Measurements from ENCODE around the gene FAM174C. TPM values are rescaled to one million over a fixed set of nuclear protein-coding genes. Genes with fewer than 3 reads are reported as not detected.
"Not testable (repeated sequence)": the region's sequence is repeated elsewhere in the genome, so short reads cannot be mapped to it uniquely, and the experiment has no call there.

The FAM174C gene
- polyA plus RNA-seq, 4 donors = 18.7 to 30.6 (median 19.8) TPM

DNA sequence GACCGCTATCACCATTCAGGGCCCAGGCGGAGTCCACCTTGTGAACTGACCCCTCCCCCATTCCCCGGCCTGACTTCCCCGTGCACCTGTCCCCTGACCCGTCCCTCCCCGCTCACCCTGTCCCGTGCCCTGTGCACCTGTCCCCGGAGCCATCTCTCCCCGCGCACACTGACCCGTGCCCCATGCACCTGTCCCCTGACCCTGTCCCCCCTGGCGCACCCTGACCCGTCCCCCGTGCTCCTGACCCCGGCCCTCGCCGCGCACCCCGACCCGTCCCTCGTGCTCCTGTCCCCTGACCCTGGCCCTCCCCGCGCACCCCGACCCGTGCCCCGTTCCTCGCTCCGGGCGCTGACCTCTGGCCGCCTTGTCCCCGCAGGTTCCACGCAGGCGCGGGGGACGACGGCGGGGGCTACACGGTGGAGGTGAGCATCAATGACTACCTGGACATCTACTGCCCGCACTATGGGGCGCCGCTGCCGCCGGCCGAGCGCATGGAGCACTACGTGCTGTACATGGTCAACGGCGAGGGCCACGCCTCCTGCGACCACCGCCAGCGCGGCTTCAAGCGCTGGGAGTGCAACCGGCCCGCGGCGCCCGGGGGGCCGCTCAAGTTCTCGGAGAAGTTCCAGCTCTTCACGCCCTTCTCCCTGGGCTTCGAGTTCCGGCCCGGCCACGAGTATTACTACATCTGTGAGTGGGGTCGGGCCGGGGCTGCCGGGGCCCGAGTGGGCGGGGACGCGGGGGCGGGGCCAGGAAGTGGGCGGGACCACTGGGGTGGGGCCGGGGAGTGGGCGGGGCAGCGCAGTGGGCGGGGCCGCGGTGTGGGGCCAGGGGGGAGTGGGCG, 20.1 kb downstream of the FAM174C start:
- DNase-seq (ENCODE audit: low read depth in 4 of 4, low spot score in 3 of 4) = no peak

DNA sequence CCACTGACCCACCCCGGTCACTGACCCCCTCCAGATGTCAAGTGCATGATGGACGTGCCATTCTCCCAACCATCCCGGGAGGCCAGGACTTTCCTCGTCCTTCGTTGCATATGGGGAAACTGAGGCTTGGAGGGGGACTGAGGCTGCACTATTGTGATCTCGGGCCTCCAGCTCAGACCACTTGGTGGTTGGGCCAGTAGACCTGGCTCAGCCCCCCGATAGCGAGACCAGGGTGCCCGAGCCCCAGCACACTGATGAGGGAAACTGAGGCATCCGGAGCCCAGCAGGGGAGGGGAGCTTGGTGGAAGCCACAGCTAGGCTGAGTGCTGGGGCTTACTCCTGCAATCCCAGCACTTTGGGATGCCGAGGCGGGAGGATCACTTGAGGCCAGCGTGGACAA, 20.7 kb downstream of the FAM174C start:
- DNase-seq (ENCODE audit: low read depth in 4 of 4, low spot score in 3 of 4) = no peak

DNA sequence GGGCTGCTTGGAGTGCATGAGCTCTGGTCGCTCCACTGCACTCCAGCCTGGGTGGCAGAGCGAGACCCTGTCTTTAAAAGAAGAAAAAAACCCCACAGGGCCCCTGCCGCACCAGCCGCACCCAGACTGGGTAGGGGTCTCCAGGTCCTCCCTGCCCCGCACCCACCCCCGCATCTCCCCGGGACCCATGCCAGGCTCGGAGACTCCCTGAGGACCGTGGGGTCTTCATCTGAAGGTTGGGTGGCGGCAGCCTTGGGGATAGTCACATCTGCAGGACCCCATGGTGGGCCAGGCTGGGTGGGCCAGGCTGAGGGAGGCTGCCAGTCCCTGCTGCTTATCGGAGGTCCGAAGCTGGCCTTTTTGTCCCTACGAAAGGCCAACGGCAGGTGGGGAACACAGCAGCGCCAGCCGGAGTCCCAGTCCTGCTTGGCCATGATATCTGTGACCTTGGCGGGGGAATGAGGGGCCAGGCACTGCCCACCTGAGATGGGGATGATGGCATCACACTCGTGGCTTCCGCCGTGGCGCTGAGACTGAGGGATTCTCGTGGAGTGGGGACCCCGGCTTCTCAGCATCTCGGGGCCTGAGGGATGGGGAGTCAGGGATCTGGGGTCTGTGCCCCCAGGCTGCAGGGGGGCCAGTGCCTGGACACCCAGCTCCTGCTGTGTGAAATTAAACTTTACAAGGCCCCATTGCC, 21.4 kb downstream of the FAM174C start:
- no peak for DNase-seq (ENCODE audit: low read depth in 4 of 4, low spot score in 3 of 4)

DNA sequence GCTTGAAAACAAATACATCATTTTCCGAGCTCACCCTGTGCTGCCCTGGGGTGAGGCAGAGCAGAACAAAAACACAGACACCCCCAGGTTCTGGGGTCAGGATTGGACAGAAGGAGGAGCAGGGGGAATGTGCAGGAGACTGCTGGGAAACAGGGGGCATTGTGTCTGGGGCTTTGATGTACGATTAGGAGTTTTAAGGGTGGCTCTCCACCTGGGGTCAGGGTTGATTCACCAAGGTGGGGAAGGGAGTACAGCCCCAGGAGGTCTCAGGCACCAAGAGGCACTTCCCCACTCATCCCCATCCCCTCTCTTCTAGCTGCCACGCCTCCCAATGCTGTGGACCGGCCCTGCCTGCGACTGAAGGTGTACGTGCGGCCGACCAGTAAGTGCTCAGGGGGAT, 22.9 kb downstream of the FAM174C start:
- DNase-seq (ENCODE audit: low read depth in 4 of 4, low spot score in 3 of 4) = no peak

DNA sequence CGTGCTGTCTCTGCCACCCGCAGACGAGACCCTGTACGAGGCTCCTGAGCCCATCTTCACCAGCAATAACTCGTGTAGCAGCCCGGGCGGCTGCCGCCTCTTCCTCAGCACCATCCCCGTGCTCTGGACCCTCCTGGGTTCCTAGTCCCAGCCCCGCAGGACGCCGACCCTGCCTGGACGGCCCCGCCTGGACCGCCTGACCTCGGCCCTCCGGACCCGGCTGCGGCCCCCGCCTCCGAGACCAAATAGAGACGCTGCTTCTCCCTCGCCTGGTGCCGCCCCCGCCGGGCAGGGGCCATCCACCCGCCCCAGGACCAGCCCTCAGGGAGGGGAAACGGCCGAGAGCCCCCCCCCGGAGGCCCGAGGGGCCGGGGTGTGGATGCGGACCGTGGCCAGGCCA, 24.5 kb downstream of the FAM174C start:
- DNase-seq (ENCODE audit: low read depth in 4 of 4, low spot score in 3 of 4) = no peak

DNA sequence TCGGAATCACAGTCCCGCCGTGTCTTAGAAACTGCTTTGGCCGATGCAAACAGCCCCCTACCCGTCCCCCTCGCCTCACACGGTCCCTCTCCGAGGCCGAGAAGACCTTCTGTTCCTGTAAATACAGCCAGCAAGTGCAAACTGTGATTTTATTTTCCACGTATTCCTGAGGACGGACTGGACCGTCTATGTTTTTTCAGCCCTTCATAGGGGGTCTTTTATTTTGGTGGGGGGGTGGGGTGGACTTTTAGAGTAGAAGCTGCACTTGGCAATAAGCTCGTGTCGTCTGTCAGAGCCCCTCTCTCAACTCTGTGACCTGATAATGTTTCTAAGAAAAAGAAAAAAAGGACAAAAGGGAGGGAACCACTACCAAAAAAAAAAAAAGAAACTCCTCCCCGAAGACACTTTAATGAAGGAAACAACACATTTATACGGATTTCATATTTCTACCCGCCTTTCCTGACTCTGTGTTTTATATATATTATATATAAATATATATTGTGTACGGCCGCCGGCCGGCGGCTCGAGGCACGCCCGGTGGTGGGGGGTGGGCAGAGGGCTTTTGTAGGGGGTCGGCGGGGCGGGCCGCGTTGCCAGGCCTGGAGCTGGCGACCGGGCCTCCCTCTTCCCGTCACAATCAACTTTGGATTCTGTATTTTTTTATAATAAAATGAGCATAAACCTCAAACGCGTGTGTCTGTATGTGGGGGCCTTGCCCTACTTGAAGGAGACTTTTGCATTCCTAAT, 25.6 kb downstream of the FAM174C start:
- DNase-seq (ENCODE audit: low read depth in 4 of 4, low spot score in 3 of 4) = no peak

DNA sequence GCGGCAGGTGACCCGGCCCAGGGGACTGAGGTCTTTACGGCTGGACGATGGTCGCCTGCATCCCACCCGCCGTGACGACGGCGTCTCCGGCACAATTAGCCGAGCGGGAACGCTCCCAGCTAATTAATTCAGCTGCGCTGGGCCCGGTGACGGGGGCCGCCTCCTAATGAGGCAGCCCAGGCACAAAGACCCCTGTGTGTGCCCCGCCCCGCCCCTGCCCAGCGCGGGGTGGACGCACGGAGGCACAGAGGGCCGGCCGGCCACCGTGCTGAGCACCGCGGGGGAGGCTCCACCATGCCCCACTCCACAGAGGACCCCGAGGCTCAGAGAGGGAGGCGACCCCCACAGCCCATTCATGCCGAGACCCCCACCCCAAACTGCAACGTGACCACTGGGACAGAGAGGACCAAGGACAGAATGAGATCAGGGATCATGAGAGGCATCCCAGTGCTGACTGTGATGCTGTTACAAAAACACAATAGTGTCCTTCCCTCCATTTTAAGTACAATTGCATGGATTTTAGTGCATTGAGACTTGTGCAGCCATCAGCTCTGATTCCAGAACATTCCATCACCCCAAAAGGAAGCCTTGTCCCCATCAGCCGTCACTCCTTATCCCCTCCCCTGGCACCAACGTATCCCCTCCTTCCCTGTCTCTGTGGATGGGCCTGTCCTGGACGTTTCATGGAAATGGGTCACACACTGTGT, 27.4 kb downstream of the FAM174C start:
- no peak for DNase-seq (ENCODE audit: low read depth in 4 of 4, low spot score in 3 of 4)

DNA sequence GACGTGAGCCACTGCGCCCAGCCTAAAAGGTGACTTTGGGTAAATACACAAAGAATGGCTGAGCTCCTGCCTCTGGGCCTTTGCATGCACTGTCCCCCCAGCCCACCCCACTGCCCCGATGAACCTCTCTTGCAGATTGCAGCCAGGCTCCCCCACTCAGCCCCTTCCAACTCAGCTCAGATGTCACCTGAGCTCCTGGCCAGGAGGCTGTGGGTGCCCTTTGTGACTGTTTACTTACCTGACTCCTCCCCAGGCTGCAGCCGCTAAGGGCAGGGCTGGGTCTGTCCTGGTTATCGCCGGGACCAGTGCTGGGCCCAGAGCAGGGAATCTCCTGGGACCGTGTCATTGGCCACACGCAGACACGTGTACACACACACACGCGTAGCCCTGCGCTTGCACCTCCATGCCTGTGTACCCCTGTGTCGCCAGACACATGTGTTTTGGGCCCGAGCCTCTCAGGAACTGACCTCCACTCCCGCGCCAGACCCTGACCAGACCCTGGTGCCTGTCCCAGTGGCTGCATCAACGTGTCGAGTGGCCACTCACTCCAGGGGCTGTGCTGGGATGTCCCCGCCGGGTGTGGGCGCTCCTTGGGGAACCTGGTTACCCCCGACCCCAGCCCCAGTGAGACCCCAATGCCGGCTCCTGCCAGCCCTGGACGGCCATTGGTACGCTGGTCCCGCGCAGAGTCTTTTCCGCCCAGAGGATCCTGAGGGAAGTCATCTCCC, 29.0 kb downstream of the FAM174C start:
- DNase-seq (ENCODE audit: low read depth in 4 of 4, low spot score in 3 of 4) = no peak

DNA sequence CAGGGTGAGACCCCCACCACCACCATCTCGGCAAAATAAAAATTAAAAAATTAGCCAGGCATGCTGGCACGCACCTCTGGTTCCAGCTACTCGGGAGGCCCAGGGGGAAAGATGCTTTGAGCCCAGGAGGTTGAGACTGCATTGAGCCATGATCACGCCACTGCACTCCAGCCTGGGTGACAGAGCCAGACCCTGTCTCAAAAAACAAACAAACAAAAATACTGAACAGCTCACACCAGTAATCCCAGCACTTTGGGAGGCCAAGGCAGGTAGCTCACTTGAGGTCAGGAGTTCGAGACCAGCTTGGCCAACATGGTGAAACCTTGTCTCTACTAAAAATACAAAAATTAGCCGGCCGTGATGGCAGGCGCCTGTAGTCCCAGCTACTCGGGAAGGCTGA, 30.0 kb downstream of the FAM174C start:
- DNase-seq (ENCODE audit: low read depth in 4 of 4, low spot score in 3 of 4) = not testable (repeated sequence)

DNA sequence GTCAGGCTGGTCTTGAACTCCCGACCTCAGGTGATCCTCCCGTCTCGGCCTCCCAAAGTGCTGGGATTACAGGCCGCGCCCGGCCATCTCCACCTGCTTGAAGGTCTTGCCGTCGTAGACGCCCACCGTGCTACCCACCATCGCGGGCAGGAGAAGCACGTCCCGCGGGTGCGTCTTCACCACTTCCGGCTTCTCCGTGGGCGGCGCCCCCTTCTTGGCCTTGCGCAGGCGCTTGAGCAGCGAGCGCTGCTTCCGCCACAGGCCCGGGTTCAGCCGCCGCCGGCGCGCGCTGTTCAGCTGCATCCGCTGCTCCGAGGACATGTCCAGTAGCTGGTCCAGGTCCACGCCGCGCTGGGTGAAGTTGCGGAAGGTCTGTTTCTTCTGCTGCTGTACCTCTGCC, 32.0 kb downstream of the FAM174C start:
- DNase-seq (ENCODE audit: low read depth in 4 of 4, low spot score in 3 of 4) = no peak

DNA sequence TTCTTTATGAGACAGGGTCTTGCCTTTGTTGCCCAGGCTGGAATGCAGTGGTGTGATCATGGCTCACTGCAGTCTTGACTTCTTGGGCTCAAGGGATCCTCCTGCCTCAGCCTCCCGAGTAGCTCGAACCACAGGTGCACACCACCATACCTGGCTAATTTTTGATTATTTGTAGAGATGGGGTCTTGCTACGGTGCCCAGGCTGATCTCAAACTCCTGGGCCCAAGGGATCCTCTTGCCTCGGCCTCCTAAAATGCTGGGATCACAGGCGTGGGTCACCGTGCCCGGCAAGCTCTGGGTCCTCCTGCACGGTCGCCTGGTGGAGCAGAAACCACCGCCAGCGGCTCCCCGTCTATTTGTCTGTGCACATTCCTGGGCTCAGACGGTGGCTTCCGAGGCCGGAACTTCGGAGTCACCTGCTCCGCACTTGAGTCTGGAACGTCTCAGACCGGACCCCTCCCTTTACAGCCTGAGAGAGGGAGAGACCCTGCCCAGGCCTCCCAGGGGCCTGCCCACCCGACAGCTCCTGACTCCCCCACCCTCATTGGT, 32.5 kb downstream of the FAM174C start:
- no peak for DNase-seq (ENCODE audit: low read depth in 4 of 4, low spot score in 3 of 4)

DNA sequence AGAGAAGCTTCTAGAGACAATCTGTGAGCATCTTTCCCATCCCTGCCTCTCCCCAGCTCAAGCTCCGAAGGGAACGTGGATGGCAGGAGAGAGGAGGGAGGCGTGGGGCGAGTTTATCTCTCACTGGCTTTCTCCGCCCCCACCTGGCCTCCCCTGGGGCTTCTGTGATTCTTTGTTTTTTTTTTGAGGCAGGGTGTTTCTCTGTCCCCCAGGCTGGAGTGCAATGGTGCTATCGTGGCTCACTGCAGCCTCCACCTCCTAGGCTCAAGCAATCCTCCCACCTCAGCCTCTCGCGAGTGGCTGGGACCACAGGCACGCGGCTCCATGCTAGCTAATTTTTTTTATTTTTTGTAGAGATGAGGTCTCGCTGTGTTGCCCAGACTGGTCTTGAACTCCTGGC, 33.4 kb downstream of the FAM174C start:
- no peak for DNase-seq (ENCODE audit: low read depth in 4 of 4, low spot score in 3 of 4)

DNA sequence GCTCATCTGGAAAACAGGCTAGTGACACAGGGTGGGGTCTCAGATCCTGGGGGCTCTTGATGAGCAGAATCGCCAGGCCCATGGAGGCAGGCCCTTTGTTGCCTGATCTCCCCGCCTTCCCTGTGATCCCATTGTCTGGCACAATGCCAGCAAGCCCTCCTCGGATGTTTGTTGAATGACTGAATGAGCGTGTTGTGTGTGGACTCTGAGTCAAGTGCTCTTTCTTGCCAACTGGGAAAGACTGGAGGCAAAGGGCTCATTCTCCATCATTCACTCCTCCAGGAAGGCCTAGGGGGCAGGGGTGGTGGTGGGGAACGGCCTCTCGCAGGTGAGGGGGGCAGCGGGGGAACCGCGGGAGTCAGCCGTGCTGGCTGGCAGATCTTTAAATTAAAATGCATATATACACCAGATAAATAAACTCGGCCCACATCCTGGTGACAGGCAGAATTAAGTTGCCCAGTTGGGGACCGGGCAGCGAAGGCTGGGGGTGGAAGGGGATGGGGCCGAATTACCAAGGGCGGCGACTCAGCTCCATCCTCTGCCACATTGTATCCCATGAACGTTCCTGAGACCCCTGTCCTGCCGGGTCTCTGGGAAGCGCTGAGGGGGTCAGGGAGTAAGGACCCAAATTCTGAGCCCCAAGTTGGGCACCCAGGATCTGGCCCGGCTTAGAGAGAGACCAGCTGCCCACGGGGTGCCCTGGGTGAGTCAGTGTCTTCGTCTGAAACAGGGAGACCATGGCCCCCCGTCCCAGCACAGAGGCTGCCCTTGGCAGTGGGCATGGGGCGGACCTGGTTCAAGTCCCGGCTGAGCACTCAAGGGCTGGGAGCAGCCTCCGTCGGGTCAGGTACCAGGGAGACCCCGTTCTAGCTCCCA, 34.9 kb downstream of the FAM174C start:
- no peak for DNase-seq (ENCODE audit: low read depth in 4 of 4, low spot score in 3 of 4)

DNA sequence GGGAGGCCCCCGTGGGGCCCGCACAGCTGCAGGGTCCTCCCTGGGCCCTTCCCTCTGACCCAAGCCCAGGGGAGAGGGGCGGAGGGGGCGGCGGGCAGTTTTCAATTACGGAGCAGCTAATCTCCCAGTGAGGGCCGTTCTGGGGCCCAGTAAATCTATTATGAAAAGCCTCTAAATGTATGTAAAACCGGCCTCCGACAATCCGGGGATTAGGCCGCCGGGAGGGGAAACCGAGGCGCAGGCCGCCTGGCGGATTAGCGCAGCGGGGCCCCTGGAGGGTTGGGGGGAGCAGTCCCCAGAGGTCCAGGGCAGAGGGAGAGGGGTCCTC, 35.5 kb downstream of the FAM174C start:
- no peak for DNase-seq (ENCODE audit: low read depth in 4 of 4, low spot score in 3 of 4)

DNA sequence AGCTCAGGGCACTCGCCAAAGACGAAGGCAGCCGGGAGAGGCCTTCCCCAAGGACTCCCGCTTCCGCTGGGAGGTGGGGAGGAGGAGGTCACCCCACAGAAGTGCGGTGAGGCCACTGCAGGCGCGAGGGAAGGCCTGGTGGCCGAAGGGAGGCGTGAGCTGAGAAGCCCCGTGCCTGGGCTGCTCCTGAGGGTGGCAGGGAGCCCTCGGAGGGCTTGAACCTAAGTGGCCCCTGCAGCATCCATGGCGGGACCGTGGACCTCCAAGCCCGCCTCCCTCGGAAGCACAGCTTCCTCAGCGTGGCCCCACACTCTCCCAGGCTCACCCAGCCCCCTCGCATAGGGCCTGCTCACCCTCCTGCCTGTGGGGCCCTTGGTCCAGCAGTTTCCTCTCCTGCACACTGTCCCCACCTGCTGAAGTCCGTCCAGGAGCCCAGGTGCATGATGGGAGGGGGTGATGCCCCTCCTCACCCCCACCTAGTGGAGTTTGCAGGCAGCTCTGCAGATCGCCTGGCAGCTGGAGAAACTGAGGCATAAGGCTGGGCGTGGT, 36.3 kb downstream of the FAM174C start:
- no peak for DNase-seq (ENCODE audit: low read depth in 4 of 4, low spot score in 3 of 4)

DNA sequence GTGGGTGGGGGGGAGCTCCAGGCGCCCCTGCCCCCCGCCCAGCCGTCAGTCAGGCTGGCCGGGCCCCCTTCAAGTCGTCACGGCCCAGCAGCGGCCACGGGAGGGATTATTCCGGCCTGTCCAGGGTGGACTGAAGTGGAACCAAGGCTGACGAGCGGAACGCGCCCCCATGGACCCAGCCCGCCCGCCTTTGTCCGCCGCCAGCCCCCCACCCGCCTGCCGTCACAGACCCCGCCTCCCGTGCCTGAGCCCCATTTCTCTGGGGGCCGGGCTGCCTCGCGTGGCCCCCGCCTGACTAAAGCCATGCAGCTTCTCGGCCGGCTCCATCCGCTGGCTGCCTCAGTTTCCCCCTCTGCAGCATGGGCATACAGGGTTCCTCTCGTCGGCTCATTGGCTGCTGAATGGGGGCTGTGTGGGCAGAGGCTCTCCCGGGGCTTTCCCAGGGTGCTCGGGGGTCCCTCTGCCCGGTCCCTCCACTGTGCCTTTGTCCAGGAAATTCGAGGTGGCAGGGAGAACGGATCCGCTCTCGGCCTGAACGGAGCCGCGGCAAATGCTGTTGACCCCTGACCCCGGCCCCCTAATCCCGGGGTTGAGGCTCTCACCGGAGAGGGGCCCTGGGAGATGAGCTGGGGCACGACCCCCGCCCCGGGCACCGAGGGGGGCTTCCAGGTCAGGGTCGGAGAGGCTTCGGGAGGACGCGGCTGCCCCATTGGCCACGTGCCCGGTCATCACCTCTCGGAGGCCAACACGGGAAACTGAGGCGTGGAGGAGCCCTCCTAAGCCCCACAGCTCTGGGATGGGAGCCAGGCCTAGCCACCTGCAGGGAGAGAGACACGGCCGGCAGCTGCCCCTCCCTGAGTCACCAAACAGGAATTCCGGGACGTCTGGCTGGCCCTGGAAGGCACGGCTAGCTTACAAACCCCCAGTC, 37.7 kb downstream of the FAM174C start:
- DNase-seq (ENCODE audit: low read depth in 4 of 4, low spot score in 3 of 4) = no peak

DNA sequence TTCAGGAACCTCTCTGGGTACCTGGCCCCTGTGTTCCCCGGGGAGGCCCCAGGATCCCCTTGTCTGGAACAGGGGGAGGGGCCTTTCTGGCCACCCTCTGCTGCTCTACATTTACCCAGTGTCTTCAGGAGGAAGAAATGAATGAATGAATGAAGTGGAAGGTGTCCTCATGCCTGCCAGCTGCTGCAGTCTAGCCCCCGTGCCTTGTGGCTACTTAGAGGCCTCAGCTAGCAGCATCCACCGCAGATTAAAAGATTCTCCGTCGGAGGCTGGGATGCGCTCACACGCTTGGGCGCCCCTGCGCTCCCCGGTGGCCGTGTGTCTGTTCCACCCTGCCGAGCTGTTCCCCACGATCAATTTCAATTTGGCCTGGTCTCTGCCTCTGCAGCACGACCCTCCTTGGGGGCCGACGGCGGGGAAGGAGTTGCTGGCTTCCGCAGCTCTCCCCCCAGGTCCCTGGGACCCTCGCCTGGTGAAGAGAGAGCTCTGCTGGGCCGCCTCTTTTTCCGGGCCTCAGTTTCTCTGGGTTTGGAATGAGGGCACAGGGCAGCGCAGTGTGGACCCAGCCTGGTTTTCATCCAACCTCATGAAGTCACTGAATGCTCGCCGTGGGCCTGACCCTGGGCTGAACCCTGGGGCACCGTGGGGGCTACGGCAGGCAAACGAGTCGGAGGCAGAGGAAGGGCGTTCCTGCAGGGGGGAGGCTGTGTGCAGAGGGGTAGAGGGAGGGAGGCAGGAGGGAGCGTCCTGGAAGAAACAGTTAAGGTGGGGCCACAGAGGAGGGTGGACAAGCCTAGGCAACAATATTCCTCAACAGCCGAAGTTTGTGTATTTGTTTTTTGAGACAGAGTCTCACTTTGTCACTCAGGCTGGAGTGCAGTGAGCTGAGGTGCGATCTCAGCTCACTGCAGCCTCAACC, 38.6 kb downstream of the FAM174C start:
- no peak for DNase-seq (ENCODE audit: low read depth in 4 of 4, low spot score in 3 of 4)

Data from right renal pelvis (tissue), 4 donors.